ENCODE measurements around the gene NSDHL.

NSDHL gene

DNA sequence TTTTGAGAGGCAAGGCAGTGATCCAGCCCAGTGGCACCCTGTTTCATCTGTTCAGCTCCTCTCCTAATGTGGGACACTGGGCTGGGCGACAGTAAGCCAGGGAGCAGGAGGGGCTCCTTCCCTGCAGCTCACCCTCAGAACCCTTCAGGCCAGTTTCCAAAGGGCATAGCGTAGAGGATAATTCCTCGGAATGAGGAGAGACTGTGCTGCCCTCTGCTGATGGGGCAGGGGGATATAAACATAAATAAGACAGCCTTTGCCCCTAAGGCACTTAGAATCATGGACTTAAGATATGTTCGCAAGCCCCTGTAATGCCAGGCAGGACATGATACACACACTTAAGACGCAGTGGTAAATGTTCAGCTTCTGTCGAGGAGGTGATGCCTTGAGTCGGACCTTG, 39.1 kb downstream of the NSDHL start:
- no peak for DNase-seq (ENCODE audit: low read depth in 1 of 2, low spot score in 1 of 2)
- Histone ChIP-seq H3K27ac (replicated peaks) (no peak overlapping the region), H3K4me3 (replicated peaks; ENCODE audit: insufficient read depth, low read length) (no peak overlapping the region), H3K27me3 (ENCODE audit: insufficient read depth, poor library complexity, severe bottlenecking) (no peaks in the 10 kb centered on the region)
- TF ChIP-seq, protein P1, sequence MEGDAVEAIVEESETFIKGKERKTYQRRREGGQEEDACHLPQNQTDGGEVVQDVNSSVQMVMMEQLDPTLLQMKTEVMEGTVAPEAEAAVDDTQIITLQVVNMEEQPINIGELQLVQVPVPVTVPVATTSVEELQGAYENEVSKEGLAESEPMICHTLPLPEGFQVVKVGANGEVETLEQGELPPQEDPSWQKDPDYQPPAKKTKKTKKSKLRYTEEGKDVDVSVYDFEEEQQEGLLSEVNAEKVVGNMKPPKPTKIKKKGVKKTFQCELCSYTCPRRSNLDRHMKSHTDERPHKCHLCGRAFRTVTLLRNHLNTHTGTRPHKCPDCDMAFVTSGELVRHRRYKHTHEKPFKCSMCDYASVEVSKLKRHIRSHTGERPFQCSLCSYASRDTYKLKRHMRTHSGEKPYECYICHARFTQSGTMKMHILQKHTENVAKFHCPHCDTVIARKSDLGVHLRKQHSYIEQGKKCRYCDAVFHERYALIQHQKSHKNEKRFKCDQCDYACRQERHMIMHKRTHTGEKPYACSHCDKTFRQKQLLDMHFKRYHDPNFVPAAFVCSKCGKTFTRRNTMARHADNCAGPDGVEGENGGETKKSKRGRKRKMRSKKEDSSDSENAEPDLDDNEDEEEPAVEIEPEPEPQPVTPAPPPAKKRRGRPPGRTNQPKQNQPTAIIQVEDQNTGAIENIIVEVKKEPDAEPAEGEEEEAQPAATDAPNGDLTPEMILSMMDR (IDR thresholded peaks at IDR 0.05; ENCODE audit: insufficient read depth, low read length) = no peak
- TF ChIP-seq GABPA (IDR thresholded peaks at IDR 0.05; ENCODE audit: low read depth) (no peak), POLR2AphosphoS5 (IDR thresholded peaks at IDR 0.05; ENCODE audit: low read depth) (no peak), SPI1 (IDR thresholded peaks at IDR 0.05; ENCODE audit: borderline replicate concordance, low read depth) (no peak)
- TF ChIP-seq, protein P2, sequence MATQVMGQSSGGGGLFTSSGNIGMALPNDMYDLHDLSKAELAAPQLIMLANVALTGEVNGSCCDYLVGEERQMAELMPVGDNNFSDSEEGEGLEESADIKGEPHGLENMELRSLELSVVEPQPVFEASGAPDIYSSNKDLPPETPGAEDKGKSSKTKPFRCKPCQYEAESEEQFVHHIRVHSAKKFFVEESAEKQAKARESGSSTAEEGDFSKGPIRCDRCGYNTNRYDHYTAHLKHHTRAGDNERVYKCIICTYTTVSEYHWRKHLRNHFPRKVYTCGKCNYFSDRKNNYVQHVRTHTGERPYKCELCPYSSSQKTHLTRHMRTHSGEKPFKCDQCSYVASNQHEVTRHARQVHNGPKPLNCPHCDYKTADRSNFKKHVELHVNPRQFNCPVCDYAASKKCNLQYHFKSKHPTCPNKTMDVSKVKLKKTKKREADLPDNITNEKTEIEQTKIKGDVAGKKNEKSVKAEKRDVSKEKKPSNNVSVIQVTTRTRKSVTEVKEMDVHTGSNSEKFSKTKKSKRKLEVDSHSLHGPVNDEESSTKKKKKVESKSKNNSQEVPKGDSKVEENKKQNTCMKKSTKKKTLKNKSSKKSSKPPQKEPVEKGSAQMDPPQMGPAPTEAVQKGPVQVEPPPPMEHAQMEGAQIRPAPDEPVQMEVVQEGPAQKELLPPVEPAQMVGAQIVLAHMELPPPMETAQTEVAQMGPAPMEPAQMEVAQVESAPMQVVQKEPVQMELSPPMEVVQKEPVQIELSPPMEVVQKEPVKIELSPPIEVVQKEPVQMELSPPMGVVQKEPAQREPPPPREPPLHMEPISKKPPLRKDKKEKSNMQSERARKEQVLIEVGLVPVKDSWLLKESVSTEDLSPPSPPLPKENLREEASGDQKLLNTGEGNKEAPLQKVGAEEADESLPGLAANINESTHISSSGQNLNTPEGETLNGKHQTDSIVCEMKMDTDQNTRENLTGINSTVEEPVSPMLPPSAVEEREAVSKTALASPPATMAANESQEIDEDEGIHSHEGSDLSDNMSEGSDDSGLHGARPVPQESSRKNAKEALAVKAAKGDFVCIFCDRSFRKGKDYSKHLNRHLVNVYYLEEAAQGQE (IDR thresholded peaks at IDR 0.05; ENCODE audit: insufficient replicate concordance, low read depth) = no peak

DNA sequence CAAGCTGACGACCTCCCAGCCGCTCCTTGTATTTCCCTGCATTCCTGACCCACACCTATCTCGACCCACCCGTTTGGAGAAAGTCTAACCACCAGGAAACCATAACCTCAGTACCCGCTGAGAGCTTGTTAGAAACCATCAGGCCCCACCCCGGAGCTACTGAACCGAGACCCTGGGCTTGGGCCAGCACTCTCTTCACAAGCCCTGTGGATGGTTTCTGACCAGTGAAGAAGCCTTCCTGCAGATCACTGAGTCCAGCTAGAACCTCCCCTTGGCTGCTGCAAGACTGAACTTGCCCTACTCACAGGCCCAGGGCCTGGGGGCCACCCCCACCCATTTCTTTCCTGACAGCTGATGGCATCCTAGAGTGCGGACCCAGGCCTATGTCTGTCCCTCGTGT, 40.4 kb downstream of the NSDHL start:
- Histone ChIP-seq H3K4me3 (replicated peaks; ENCODE audit: insufficient read depth, low read length) (no peak overlapping the region), H3K27me3 (ENCODE audit: insufficient read depth, poor library complexity, severe bottlenecking) (no peaks in the 10 kb centered on the region), H3K27ac (replicated peaks) (no peak overlapping the region)
- DNase-seq (ENCODE audit: low read depth in 1 of 2, low spot score in 1 of 2) = no peak
- no peak for TF ChIP-seq SPI1 (IDR thresholded peaks at IDR 0.05; ENCODE audit: borderline replicate concordance, low read depth)
- no peak for TF ChIP-seq GABPA (IDR thresholded peaks at IDR 0.05; ENCODE audit: low read depth)
- TF ChIP-seq, protein P2 (IDR thresholded peaks at IDR 0.05; ENCODE audit: insufficient replicate concordance, low read depth) = no peak
- no peak for TF ChIP-seq POLR2AphosphoS5 (IDR thresholded peaks at IDR 0.05; ENCODE audit: low read depth)
- TF ChIP-seq, protein P1 (IDR thresholded peaks at IDR 0.05; ENCODE audit: insufficient read depth, low read length) = no peak

DNA sequence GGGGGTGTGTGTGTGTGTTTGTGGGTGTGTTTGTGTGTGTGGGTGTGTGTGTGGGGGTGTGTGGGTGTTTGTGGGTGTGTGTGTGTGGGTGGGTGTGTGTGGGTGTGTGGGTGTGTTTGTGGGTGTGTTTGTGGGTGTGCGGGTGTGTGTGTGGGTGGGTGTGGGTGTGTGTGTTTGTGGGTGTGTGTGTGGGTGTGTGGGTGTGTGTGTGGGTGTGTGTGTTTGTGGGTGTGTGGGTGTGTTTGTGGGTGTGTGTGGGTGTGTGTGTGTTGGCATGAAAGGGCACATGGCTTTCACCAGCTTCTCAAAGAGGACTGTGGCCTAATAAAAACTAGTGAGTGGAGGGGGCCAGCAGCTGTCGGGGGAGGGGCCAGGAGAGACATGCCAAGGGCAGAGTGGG, 41.7 kb downstream of the NSDHL start:
- no peak overlapping the region for H3K4me3 ChIP-seq (replicated peaks; ENCODE audit: insufficient read depth, low read length)
- H3K27me3 ChIP-seq (ENCODE audit: insufficient read depth, poor library complexity, severe bottlenecking) = no peaks in the 10 kb centered on the region
- no peak overlapping the region for H3K27ac ChIP-seq (replicated peaks)
- TF ChIP-seq, protein P1 (IDR thresholded peaks at IDR 0.05; ENCODE audit: insufficient read depth, low read length) = no peak
- no peak for TF ChIP-seq POLR2AphosphoS5 (IDR thresholded peaks at IDR 0.05; ENCODE audit: low read depth)
- TF ChIP-seq GABPA (IDR thresholded peaks at IDR 0.05; ENCODE audit: low read depth) = no peak
- TF ChIP-seq, protein P2 (IDR thresholded peaks at IDR 0.05; ENCODE audit: insufficient replicate concordance, low read depth) = no peak
- TF ChIP-seq SPI1 (IDR thresholded peaks at IDR 0.05; ENCODE audit: borderline replicate concordance, low read depth) = no peak
- DNase-seq (ENCODE audit: low read depth in 1 of 2, low spot score in 1 of 2) = no peak

Measured in HL-60 (cell line).